DOHH2 (cell line): ENCODE results near the gene CPLX3.

ENCODE experiments used
- EZH2phosphoT487 ChIP-seq: fragments of 200-600 bp; sonication (generic); IDR thresholded peaks from 2 replicates; pipeline ENCODE4 v1.6.1; 2017; ENCODE audit warnings: borderline replicate concordance, mild to moderate bottlenecking, antibody characterized with exemption, low read length, moderate library complexity, mixed read lengths
- TF ChIP-seq, protein P1 (sequence below): fragments of 200-600 bp; sonication (generic); IDR thresholded peaks from one replicate; pipeline ENCODE4 v1.5.1; 2014; ENCODE audit warnings: antibody characterized with exemption, mild to moderate bottlenecking, low read depth, low read length; ENCODE audit not compliant: poor library complexity, severe bottlenecking

DNA sequence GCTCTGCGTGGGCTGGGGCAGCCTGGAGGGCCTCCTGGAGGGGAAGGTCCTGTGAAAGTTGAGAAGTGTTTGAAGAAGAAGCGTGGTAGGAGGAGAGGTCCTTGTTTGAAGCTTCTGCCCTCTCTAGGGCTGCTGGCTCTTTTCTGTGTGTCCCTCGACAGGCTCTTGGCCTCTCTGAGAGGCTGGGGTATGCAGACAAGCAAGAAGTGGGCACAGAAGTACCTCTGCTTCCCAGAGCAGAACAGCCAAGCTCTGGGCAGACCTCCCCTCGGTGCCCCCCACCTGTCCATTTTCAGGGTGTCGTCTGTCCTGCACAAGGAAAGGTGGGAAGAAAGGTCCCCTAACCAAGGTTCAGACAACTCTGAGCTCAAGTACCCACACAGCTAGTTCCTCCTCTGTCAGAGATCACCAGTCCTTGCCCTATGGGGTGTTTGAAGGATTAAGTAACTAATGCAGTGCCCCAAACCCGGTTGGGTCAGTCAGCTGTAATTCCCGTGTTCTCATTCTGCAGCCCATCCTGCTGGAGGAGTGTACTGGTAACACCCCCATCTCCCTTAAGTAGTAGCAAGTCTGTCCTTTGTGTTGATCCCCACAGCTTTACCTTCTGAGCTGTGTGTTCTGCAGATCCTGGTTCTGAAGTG is 38.3 kb upstream of the CPLX3 start:
- TF ChIP-seq, protein P1, sequence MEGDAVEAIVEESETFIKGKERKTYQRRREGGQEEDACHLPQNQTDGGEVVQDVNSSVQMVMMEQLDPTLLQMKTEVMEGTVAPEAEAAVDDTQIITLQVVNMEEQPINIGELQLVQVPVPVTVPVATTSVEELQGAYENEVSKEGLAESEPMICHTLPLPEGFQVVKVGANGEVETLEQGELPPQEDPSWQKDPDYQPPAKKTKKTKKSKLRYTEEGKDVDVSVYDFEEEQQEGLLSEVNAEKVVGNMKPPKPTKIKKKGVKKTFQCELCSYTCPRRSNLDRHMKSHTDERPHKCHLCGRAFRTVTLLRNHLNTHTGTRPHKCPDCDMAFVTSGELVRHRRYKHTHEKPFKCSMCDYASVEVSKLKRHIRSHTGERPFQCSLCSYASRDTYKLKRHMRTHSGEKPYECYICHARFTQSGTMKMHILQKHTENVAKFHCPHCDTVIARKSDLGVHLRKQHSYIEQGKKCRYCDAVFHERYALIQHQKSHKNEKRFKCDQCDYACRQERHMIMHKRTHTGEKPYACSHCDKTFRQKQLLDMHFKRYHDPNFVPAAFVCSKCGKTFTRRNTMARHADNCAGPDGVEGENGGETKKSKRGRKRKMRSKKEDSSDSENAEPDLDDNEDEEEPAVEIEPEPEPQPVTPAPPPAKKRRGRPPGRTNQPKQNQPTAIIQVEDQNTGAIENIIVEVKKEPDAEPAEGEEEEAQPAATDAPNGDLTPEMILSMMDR: no peak
- no peak for TF ChIP-seq EZH2phosphoT487
